Loucy (cell line): ENCODE data around the gene ZNF668.

Source experiments
- EZH2phosphoT487 ChIP-seq: fragments of 200-600 bp; IDR thresholded peaks from 2 replicates; pipeline ENCODE4 v1.6.1; 2018; ENCODE audit warnings: antibody characterized with exemption, mild to moderate bottlenecking, moderate library complexity, borderline replicate concordance
- TF ChIP-seq, protein P1 (sequence below): fragments of 200-600 bp; sonication (generic); conservative IDR thresholded peaks from 2 replicates; pipeline ENCODE4 v1.5.1; 2014; ENCODE audit warnings: mild to moderate bottlenecking, antibody characterized with exemption, low read length

DNA sequence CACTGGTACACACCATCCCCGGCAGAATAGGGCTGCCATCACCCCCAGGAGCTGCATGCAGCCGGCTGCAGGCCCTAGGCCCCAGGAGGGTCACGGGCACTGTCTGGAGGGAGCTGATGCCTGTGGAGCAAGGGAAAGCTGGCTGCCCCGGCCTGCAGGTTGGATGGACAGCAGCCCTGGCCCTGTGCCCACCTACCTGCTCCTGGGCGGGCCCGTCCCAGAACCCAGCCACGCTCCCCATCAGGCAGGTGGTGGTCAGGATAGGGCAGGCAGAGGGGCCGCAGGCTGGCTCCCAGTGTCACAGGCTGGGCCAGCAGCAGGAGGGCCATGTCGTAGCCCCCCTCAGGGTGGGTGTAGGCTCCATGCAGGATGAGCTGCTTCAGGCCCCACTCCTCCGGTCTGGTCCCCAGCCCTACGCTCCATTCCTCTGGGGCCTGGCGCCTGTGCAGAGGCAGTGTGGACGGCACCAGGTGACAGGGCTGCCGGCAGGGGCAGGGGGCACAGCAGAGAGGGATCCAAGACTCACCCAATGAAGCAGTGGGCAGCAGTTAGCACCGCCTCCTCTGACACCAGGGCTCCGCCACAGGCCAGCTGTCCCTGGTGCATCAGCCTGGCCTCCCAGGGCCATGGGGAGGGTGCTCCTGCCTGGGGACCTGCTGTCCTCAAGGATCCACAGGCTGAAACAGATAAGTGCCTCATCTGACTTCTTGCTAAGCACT lies 10.7 kb upstream of the ZNF668 start:
- TF ChIP-seq, protein P1, sequence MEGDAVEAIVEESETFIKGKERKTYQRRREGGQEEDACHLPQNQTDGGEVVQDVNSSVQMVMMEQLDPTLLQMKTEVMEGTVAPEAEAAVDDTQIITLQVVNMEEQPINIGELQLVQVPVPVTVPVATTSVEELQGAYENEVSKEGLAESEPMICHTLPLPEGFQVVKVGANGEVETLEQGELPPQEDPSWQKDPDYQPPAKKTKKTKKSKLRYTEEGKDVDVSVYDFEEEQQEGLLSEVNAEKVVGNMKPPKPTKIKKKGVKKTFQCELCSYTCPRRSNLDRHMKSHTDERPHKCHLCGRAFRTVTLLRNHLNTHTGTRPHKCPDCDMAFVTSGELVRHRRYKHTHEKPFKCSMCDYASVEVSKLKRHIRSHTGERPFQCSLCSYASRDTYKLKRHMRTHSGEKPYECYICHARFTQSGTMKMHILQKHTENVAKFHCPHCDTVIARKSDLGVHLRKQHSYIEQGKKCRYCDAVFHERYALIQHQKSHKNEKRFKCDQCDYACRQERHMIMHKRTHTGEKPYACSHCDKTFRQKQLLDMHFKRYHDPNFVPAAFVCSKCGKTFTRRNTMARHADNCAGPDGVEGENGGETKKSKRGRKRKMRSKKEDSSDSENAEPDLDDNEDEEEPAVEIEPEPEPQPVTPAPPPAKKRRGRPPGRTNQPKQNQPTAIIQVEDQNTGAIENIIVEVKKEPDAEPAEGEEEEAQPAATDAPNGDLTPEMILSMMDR: no peak
- TF ChIP-seq EZH2phosphoT487: no peak
